HG03354 (cell line): ENCODE measurements around the gene ATP8B4.

Experiments used
- ATAC-seq: cut with Tn5 transposase; IDR thresholded peaks from one replicate; pipeline ENCODE4 v1.9.1; 2021; ENCODE audit warnings: mild to moderate bottlenecking; ENCODE audit not compliant: unreplicated experiment, poor library complexity, severe bottlenecking

Gene ATP8B4

DNA sequence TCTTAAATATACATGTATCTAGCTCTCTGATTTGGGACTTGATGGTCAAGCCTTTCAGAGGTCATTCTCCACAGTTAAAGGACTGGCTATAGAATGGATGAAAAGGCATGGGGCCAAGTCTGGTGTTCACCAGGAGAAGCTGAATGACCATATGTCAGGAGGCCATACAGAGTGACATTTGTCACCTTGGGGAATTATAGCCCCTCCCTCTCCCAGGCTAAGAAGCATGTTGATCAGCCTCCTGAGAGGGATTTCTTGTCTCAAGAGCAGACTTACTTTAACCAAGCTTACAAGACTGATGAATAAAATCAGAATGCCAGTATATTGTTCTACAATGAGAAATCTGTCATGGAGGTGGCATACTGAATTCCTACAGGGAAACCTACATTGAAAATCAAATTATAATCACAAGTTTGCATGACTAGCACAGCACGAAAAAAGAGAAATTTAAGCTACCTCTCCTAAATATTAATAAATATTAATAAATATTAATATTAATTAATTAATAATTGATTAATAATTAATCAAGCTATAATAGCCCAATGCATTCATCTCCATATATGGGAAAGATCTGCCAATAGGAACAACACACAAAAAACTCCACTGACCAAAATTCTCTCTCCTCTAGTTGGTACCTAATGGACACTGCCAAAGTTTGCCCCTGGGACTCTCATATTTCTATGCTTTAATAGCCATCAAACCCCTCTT, 47.3 kb downstream of the ATP8B4 start:
- ATAC-seq, result no peak

DNA sequence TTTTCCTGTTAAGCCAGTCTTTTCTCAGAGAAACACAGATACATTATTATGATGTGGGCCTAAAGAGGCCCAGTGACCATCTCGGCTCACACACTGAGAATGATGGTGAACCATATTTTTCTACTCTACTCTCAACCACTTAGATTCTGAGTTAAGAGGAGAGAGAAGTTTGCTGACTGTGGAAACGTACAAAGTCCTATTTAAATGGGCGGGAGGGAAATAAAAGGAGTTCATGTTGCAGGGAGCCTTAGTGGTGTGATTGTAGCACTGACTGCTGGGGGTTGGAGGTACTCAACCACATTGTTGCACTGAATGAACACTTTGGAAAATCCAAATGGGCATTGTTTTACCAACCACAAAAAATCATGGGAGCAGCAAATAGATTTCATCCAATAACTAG, 51.0 kb downstream of the ATP8B4 start:
- no peak for ATAC-seq

DNA sequence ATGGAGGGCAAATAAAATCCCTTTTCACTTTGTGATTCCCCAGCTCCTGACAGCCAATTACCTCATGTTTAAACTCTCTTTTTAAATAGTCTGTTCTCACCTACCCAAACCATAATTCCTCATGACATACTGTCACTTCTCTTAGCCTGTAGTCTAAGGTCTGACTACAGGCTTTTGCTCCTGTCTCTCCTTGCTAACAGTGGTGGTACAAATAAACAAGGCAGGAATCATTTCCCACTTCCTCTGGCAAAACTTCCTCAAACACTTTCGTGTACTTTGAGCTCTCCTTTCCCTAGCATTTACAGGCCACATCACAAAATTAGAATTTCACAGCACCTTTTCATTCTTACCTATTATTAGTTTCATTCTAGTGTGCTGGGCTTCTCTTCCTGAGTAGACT, 51.8 kb downstream of the ATP8B4 start:
- no peak for ATAC-seq

DNA sequence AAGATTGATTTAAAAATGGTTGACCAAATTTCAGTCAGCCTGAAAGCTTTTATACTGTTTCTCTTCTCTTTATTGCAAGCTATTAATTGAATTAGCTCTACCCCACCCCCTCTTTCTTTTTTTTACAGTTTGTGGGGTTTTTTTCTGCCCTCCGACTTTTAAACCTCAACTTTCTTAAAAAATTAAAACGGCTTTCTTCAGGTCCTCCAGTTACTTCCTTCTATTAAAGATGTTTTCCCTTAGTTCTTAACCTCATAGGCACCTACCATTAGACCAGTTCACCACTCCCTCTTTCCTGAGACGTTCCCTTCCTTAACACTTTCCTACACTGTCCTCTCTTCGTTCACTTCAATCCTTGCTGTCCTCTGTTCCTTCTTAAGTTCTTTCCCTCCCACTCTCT, 52.4 kb downstream of the ATP8B4 start:
- ATAC-seq, result no peak

DNA sequence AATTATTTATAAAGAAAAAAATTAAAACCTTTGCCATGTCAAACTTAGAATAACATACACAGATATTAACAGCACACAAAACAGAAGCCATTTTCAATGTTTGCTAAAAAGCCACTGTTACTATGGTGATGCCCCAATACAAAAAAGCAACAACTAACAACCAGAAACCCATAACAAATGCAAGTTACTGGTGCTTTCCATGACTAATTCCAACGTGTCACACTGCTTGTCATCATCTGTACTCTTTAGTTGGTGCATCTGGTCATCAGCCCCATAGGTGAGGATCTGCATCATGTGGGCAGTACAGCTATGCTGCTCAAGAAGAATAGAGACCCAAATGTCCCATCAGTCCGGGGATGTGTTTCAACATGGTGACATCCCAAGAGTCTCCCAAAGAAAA, 52.8 kb downstream of the ATP8B4 start:
- peak; percentile 63 for ATAC-seq

DNA sequence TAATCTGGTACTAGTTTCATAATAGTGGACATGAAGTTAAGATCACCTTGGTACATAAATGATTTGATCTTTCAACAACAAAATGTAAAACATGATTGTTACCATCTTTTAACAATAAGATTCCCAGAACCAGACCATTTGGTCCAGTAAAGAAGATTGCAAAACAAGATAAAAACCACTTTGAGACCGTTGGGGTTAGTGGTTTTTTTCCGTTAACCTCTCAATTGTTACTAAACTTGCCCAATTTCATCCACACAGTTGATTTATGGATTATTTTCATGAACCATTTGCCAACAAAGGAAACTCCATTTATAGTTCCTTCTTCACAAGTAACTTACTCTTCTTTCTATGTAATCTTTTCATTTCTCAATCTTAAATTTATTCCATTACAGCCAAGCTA, 53.8 kb downstream of the ATP8B4 start:
- no peak for ATAC-seq

DNA sequence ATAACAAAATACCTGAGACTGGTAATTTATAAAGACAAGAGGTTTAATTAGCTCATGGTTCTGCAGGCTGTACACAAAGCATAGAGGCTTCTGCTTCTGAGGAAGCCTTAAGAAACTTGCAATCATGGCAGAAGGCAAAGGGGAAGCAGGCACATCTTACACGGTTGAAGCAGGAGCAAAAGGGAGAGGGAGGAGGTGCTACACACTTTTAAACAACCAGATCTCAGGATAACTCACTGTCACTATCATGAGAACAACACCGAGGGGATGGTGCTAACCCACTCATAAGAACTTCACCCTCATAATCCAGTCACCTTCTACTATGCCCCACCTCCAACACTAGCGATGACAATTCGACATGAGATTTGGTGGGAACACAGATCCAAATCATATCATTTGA, 54.4 kb downstream of the ATP8B4 start:
- no peak for ATAC-seq

DNA sequence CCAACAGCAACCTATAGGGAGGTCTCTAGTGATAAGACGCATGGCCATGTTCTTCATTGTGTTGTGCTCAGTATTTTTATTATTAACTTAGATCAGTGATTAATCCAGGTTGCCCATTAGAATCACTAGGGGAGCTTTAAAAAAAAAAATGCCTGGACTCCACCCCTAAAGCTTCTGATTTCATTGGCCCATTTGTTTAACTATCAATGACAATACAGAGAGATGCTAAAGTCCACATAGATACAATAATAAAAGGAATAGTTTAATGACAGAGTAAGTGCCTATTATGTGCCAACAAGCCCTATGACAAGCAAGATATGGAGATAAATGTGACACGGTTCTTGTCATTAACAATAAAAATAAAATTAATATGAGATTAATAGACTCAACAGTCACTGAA, 55.8 kb downstream of the ATP8B4 start:
- no peak for ATAC-seq

DNA sequence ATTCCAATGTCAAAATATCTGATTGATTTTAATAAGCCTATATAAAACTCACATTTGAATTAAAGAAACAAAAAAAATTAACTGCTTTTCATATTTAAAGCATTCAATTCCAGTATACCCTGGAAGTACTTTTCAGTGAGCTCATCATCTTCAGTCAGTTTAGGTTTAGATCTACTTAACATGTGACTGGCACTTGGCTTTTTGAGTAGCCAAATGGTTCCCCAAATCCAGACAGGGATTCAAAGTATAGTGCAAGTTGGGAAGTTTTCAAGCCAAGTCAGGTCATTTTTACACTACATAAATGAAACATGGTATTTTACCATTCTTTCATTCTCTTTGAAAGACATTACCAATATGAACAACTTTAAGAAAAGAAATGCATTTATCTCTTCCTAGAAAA, 57.5 kb downstream of the ATP8B4 start:
- ATAC-seq, result no peak

DNA sequence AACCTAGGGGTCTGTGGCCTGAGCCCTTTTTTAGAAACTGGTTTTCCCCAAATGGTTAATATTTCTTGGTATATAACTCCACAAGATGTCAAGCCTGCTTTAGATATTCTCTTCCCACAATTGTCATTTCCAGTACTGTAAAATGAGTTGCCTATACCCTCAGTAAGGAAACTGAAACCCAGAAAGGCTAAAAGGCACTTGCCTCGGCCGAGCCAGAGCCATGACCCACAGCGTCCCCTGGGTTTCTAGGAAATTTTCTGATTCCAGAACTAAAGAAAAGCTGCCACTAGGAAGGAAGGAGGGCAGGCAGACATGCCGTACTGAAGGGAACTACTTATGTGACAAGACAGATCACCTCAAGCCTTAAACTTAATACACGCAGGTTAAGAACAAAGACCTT, 59.1 kb downstream of the ATP8B4 start:
- ATAC-seq, result no peak

DNA sequence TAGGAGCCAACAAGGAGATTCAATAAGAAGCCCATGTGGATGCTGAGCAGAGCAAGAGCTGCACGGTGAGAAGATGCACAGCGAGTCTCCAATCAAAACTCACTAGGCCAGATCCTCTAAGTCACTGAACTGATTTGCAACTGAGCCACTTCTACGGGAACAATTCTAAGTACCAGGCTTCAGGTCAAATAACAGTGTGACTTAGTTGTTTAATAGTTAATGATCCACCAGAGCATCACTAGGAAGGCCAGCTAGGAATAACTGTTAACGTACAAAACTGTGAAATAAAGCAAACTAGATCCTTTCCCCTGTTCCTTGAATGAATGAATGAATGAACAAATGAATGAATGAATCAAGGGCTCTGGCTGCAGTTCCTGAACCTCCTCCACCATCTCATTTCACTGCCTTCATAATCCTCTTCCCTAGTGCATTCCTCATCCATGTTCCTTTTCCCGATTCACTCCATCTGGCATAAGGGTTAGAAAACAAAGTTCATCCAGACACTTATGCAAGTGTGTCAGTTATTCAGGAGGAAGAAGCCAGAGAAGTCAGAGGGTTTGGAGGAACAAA, 59.7 kb downstream of the ATP8B4 start:
- ATAC-seq, result no peak

DNA sequence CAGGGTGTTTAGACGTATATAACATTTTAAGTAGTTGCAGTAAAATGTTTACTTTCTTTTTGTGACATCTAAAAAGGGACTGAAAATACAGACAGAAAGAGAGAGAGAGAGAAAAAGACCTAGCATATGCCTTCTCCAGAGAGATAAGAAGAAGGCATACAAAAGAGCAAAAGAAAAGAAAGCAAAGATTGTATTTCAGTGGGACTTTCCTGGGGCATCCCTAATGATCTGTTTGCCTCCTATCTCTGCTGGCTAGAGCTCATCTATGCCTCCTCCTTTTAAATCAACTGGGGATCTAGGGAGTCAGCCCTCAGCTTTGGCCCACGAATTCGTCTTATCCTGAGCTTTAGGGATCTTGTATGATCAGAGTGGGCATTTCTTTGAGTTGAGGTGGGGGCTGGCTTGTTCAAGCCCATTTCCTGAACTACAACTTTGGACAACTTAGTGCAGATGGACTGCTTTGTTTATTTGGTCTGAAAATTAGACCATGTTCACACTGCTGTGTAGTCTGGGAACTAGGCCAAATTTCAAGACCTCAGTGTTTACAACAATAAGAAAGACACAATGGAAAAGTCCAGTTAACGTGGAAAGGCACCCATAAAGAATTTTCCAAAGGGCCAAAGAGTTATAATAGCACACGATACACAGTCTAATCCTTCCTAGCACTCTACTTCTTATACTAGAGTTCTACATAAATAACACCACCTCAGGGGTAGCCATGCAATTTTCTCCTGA, 61.0 kb downstream of the ATP8B4 start:
- no peak for ATAC-seq

DNA sequence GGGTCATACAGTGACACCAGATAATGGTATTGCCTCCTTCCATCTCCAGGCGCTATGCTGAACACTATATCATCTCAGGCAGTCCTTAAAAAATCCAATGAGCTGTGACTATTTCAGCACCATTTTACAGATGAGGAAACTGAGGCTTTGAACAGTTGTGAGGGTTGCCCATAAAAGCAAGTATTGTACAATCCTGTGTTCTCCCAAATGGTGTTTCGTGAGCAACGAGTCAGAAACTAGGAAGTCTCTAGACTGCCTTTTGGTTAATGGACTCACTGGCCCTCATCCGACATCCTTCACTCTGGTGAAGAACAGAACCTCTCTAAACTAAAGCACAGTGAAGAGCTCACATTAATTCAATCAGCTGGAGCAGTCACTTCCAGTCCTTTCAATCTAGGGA, 61.8 kb downstream of the ATP8B4 start:
- ATAC-seq, result no peak

DNA sequence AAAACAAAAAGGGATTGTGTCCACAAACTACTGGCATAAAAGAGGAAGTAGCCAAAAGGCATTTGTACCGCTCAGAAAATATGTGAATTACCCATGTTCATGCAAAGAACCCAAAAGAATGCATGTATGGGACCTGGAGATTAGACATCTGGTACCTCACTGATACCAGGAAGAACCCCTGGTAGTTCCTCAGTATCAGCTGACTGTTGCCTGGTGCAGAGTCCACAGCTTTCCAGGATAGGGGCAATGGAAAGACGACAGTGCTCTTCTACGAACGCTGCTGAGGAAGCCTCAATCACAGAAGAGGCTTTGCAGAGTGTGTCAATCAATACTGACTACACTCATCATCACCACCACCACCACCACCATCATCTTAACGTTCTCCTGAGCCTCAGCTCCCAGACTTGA, 63.3 kb downstream of the ATP8B4 start:
- ATAC-seq, result no peak

DNA sequence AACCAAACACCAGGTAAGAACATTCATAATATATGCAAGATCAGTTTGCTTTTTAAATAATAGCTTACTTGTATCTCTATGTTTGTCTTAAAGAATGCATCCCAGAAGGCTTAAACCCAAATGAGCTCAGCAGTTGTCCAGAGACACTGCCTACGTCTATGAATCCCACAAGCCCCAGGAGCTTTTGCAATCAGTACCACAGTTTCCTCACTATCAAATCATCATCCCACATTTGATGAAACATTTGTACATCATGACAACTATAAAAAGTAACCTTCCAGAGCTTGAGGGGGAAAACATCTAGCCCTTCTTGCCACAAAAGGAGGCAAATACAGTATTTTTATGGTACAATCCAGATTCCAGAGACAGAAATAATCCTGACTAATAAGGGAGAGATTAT, 63.7 kb downstream of the ATP8B4 start:
- no peak for ATAC-seq

DNA sequence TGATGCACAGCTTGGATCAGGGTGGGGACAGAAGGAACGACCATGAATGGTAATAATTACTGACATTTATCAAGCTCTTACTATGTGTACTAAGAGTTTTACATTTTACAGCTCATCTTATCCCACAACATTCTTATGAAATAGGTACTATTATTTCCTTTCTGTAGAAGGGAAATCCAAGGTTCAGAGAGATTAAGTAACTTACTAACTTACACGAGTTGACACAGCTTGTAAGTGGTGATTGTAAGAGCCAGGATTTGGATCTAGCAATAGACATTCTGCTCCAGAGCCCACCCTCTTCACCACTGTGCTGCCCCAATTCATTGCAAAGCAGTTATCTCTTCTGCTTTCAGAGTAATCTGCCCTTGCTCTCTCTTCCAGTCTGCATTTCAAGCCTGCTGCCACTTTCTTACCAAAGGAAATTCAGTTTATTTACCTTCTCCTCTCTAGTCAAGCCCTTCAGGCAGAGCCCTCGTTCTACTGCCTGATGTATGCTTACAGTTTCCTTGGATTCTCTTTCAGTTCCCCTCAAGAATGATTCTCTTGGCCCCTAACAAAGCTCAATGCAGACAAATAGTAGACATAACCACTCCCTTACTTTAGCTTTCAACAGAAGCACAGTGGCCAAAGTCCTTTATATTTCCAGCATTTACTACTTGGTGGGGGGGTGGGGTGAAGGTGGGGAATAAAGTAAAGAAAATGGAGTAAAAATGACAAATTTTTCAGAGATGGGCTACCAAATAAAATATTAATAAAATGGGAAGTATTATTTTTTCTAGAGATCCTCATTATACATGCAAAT, 65.8 kb downstream of the ATP8B4 start:
- no peak for ATAC-seq

DNA sequence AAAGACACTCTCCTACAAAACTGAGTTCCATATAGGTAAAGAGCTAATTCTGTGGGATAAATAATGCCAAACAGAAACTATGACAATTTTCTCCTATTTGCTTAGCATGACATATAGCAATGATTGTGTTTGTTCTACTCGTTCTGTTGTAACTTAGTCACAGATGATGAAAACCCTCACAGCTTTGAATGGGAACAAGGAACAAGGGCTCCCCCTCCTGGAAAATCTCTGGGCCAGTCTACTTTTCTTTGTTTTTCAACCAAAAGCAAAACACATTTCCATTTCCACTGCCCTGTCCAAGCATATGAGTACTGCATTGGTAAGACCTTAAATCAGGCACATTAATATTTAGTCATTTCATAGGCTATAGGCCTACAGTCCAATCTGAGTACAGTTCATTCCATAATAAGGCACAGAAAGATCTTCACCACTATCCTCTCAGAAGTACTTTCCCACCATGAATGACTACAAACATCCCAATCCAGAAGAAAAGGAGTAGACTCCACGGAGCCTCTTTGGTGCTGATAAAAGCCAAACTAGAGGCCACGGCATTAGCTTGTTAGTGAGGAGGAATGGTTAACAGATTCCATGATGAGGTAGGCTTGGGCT, 67.1 kb downstream of the ATP8B4 start:
- no peak for ATAC-seq

DNA sequence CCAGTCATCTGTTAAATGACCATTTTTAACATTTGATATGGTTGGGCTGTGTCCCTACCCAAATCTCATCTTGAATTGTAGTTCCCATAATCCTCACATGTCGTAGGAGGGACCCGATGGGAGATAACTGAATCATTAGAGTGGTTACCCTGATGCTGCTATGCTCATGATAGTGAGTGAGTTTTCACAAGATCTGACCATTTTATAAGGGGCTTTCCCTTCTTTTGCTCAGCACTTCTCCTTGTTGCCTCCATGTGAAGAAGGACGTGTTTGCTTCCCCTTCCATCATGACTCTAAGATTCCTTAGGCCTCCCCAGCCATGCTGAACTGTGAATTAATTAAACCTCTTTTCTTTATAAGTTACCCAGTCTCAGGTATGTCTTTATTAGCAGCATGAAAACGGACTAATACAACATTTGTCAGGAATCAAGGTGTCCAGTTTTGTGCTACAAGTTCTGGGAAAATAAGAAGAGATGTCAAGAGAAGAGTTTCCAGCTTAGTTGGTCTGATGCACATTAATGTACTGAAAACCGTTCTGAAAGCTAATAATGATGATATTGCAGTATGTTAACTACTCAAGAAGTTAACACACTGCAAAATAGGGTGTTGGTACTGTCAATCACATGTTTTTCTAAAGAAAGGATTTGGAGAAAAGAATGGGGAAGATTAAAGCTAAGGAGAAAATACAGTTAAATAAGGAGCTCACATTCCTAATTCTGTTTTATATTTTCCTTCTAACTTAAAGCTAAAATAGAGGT, 67.9 kb downstream of the ATP8B4 start:
- ATAC-seq, result no peak

DNA sequence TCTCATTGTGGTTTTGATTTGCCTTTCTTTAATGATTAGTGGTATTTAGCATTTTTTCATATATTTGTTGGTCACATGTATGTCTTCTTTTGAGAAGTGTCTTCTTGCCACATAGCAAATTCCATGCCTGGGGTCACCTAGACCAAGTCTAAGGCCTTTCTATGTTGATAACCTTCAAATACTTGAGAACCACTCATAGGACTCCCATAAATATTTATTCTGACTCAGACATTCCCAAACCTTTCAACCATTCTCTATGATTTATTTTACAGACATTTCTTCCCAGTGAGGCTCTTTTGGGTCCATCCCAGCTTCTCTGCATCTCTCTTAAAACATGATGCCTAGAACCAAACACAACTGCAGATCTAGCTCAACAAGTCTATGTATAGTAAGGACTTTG, 69.2 kb downstream of the ATP8B4 start:
- no peak for ATAC-seq
